Activated naive CD8-positive, alpha-beta T cell treated with anti-CD3 and anti-CD28 coated beads for 36 hours (primary cell): ENCODE results near the gene NLRX1. TPM values are rescaled to one million over a fixed set of nuclear protein-coding genes. Genes with fewer than 3 reads are reported as not detected.
"Not testable (repeated sequence)": the region's sequence is repeated elsewhere in the genome, so short reads cannot be mapped to it uniquely, and the experiment has no call there.

Experiments
- DNase-seq: peaks from one replicate; pipeline ENCODE4 v3.0.0; 2021
- H3K27ac Mint-ChIP-seq: one replicate; pipeline ENCODE4 v1.8.0; 2022; ENCODE audit warnings: mild to moderate bottlenecking, moderate library complexity, mixed read lengths
- H3K27me3 Mint-ChIP-seq: one replicate; pipeline ENCODE4 v1.8.0; 2022; ENCODE audit warnings: mild to moderate bottlenecking, mixed read lengths
- H3K36me3 Mint-ChIP-seq: one replicate; pipeline ENCODE4 v1.8.0; 2021; ENCODE audit warnings: mild to moderate bottlenecking, mixed read lengths
- H3K4me1 Mint-ChIP-seq: one replicate; pipeline ENCODE4 v1.8.0; 2021; ENCODE audit warnings: mixed read lengths
- H3K4me3 Mint-ChIP-seq: one replicate; pipeline ENCODE4 v1.8.0; 2022; ENCODE audit warnings: mild to moderate bottlenecking, moderate library complexity, mixed read lengths
- H3K9me3 Mint-ChIP-seq: one replicate; pipeline ENCODE4 v1.8.0; 2022; ENCODE audit warnings: mixed read lengths
- total RNA-seq, 2 experiments: library from RNA; stranded (reverse); gene quantifications; one replicate each; pipeline ENCODE4 v1.2.3, GENCODE V29; 2021

Gene NLRX1
- total RNA-seq, 2 experiments from 2014 or later: 19.3 to 20.7 TPM

- no peaks in the 10 kb centered on the region for H3K4me1 Mint-ChIP-seq
- H3K27ac Mint-ChIP-seq: no peak overlapping the region
- no peaks in the 10 kb centered on the region for H3K27me3 Mint-ChIP-seq
- DNase-seq: no peak
- no peak overlapping the region for H3K4me3 Mint-ChIP-seq
- no peaks in the 10 kb centered on the region for H3K36me3 Mint-ChIP-seq
- no peaks in the 10 kb centered on the region for H3K9me3 Mint-ChIP-seq
These were observed 20.4 kb downstream of the NLRX1 start for GRCh38 chr11:119188887-119189286.

DNA sequence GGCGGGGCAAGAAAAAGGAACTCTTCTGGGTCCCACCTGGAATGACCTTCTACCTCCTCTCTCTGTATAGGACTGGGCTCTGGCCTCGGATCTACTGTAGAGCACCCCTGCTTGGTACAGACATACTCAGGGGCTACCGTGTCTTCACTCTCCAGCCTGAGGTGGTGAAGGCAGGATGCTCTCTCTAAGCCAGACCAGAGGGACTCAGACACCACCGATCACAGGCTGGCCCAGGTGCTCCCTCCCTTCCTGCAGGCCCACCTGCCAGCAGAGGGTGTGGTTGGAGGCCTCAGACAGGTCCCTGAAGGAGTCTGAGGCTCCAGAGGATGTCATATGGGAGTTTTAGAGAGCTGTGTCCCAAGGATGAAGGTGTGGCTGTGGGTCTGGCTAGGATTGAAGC is 20.9 kb downstream of the NLRX1 start:
- Mint-ChIP-seq H3K9me3 (no peaks in the 10 kb centered on the region), H3K4me1 (no peaks in the 10 kb centered on the region), H3K4me3 (no peak overlapping the region), H3K36me3 (no peaks in the 10 kb centered on the region), H3K27me3 (no peaks in the 10 kb centered on the region), H3K27ac (no peak overlapping the region)
- DNase-seq: no peak

GRCh38 chr11:119190531-119190930 is 22.0 kb downstream of the NLRX1 start:
- no peak overlapping the region for H3K27ac Mint-ChIP-seq
- no peaks in the 10 kb centered on the region for H3K4me1 Mint-ChIP-seq
- no peaks in the 10 kb centered on the region for H3K9me3 Mint-ChIP-seq
- no peak for DNase-seq
- H3K27me3 Mint-ChIP-seq: no peaks in the 10 kb centered on the region
- H3K36me3 Mint-ChIP-seq: no peaks in the 10 kb centered on the region
- H3K4me3 Mint-ChIP-seq: no peak overlapping the region

DNA sequence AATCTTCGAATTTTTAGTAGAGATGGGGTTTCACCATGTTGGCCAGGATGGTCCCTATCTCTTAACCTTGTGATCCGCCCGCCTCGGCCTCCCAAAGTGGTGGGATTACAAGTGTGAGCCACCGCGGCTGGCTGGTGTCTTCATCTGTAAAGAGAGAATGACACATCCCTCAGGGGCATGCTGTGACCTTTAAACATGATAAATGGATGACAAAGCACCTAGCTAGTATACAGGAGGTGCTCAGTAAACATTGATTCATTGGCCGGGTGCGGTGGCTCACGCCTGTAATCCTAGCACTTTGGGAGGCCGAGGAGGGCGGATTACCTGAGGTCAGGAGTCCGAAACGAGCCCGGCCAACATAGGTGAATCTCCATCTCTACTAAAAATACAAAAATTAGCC is 22.7 kb downstream of the NLRX1 start:
- DNase-seq, H3K9me3 Mint-ChIP-seq: not testable (repeated sequence)

GRCh38 chr11:119192111-119192510 is 23.6 kb downstream of the NLRX1 start:
- Mint-ChIP-seq H3K27ac (no peak overlapping the region), H3K27me3 (no peaks in the 10 kb centered on the region), H3K4me3 (no peak overlapping the region), H3K4me1 (peaks cover 4% of the 10 kb centered on the region), H3K9me3 (no peaks in the 10 kb centered on the region), H3K36me3 (no peaks in the 10 kb centered on the region)
- DNase-seq: no peak

More for the DNA sequence above, 22.7 kb downstream of the NLRX1 start:
- H3K27ac Mint-ChIP-seq, H3K4me1 Mint-ChIP-seq, H3K27me3 Mint-ChIP-seq, H3K36me3 Mint-ChIP-seq, H3K4me3 Mint-ChIP-seq: not testable (repeated sequence)

DNA sequence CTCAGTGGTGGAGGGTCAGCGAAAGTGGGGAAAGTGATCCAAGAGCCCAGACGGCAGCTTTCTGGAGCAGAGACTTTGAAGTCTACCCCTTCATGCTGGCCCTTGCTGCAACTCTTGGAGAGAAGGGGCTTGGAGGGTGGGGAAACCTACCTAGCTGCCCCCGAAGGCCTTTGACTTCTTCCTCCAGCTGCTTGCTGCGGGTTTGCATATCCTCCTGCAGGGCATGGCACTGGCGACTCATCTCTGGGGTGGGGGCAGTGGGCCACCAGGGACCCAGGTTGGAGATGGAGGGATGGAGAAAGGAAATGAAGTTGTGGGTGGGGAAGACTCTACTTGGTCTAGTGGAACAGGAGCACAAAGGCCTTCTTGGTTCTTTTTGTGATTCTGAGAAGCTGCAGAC is 24.5 kb downstream of the NLRX1 start:
- Mint-ChIP-seq H3K36me3 (no peaks in the 10 kb centered on the region), H3K4me1 (peaks cover 4% of the 10 kb centered on the region), H3K4me3 (no peak overlapping the region), H3K27me3 (no peaks in the 10 kb centered on the region), H3K27ac (no peak overlapping the region), H3K9me3 (no peaks in the 10 kb centered on the region)
- DNase-seq: no peak

GRCh38 chr11:119193626-119194025 is 25.1 kb downstream of the NLRX1 start:
- no peak overlapping the region for H3K27ac Mint-ChIP-seq
- H3K4me1 Mint-ChIP-seq: peaks cover 4% of the 10 kb centered on the region
- H3K9me3 Mint-ChIP-seq: no peaks in the 10 kb centered on the region
- no peaks in the 10 kb centered on the region for H3K27me3 Mint-ChIP-seq
- H3K36me3 Mint-ChIP-seq: no peaks in the 10 kb centered on the region
- H3K4me3 Mint-ChIP-seq: no peak overlapping the region
- DNase-seq: no peak

DNA sequence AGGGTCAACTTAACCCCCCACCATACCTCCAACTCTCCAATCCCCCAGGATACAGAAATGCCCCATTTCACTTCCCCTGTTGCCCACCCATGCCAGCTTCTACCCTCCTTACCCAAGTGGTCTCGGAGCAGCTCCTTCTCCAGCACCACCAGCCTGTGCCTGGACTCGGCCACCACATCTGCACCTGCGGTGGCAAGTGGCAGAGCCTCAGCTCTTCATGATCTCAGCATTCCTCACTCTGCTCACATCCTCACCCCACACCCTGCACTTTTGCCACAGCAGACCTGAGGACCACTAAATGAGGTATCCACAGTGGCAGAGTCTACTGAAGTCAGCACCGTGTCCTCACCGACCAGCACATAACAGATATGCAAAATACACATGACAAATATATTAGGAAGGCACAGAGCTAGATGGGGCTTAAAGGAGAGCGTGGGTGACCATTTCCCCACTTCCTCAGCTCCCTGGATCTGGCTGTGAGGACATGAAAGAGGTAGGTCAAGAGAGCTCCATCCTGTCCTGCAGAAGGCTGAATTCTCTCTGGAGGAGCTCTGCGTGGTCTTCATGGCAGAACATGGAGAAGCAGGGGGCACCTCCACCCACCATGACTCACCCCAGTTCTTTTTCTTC is 26.4 kb downstream of the NLRX1 start:
- H3K4me3 Mint-ChIP-seq: no peak overlapping the region
- peaks cover 4% of the 10 kb centered on the region for H3K4me1 Mint-ChIP-seq
- H3K36me3 Mint-ChIP-seq: no peaks in the 10 kb centered on the region
- no peak for DNase-seq
- H3K9me3 Mint-ChIP-seq: no peaks in the 10 kb centered on the region
- no peak overlapping the region for H3K27ac Mint-ChIP-seq
- no peaks in the 10 kb centered on the region for H3K27me3 Mint-ChIP-seq

- no peak overlapping the region for H3K27ac Mint-ChIP-seq
- H3K4me1 Mint-ChIP-seq: peaks cover 4% of the 10 kb centered on the region
- no peak overlapping the region for H3K4me3 Mint-ChIP-seq
- no peaks in the 10 kb centered on the region for H3K36me3 Mint-ChIP-seq
- no peaks in the 10 kb centered on the region for H3K9me3 Mint-ChIP-seq
- no peaks in the 10 kb centered on the region for H3K27me3 Mint-ChIP-seq
- DNase-seq: no peak
These were observed 27.2 kb downstream of the NLRX1 start for GRCh38 chr11:119195680-119196079.

DNA sequence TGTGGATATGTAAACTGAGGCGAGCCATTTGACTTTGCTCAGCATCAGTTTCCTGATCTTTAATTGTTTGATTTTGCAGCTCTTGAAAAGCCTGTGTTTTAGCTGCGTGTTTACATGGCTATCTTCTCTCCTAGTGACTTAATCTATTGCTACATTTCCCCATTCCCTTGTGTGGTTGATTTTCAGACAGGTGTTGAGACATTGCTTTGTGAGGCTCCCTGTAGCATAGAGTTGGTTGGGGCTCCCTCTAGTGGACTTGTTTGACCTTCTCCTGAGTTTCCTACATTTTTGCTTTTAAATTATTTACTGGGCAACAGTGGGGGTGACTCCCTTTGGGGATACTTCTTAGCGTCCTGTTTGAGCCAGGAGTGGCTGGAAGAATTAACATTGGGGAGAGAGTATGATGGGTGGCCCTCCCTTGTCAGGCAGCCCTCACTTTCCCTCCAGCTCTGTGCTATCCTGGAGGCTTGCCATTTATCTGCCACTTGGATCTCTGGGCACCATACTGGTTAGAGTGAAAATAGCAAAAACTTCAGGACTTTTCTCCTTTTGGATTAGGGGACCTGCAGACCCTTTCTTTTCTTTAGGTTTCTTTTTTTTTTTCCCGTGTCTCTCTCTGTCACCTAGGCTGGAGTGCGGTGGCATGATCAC is 28.4 kb downstream of the NLRX1 start:
- Mint-ChIP-seq H3K36me3 (no peaks in the 10 kb centered on the region), H3K4me3 (no peak overlapping the region), H3K9me3 (no peaks in the 10 kb centered on the region), H3K27ac (no peak overlapping the region), H3K27me3 (no peaks in the 10 kb centered on the region), H3K4me1 (peaks cover 4% of the 10 kb centered on the region)
- DNase-seq: peak; percentile 57

GRCh38 chr11:119198925-119199324 is 30.4 kb downstream of the NLRX1 start:
- no peaks in the 10 kb centered on the region for H3K27me3 Mint-ChIP-seq
- H3K27ac Mint-ChIP-seq: no peak overlapping the region

DNA sequence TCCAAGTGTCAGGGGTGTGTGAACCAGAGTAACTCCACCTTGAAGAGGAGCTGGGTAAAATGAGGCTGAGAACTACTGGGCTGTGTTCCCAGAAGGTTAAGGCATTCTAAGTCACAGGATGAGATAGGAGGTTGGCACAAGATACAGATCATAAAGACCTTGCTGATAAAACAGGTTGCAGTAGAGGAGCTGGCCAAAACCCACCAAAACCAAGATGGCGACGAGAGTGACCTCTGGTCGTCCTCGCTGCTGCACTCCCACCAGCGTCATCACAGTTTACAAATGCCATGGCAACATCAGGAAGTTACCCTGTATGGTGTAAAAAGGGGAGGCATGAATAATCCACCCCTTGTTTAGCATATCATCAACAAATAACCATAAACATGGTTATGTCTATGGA is 32.7 kb downstream of the NLRX1 start:
- H3K27ac Mint-ChIP-seq, H3K36me3 Mint-ChIP-seq, H3K9me3 Mint-ChIP-seq, H3K27me3 Mint-ChIP-seq, DNase-seq, H3K4me3 Mint-ChIP-seq: not testable (repeated sequence)
- peaks cover 11% of the 10 kb centered on the region for H3K4me1 Mint-ChIP-seq

More at GRCh38 chr11:119198925-119199324, 30.4 kb downstream of the NLRX1 start:
- Mint-ChIP-seq H3K9me3 (no peaks in the 10 kb centered on the region), H3K4me1 (peaks cover 4% of the 10 kb centered on the region), H3K4me3 (no peak overlapping the region), H3K36me3 (no peaks in the 10 kb centered on the region)
- no peak for DNase-seq

- no peaks in the 10 kb centered on the region for H3K9me3 Mint-ChIP-seq
- no peak overlapping the region for H3K27ac Mint-ChIP-seq
- no peak overlapping the region for H3K4me3 Mint-ChIP-seq
- H3K27me3 Mint-ChIP-seq: no peaks in the 10 kb centered on the region
- no peaks in the 10 kb centered on the region for H3K36me3 Mint-ChIP-seq
- no peak for DNase-seq
- peaks cover 6% of the 10 kb centered on the region for H3K4me1 Mint-ChIP-seq
These were observed 34.0 kb downstream of the NLRX1 start for GRCh38 chr11:119202554-119202953.

DNA sequence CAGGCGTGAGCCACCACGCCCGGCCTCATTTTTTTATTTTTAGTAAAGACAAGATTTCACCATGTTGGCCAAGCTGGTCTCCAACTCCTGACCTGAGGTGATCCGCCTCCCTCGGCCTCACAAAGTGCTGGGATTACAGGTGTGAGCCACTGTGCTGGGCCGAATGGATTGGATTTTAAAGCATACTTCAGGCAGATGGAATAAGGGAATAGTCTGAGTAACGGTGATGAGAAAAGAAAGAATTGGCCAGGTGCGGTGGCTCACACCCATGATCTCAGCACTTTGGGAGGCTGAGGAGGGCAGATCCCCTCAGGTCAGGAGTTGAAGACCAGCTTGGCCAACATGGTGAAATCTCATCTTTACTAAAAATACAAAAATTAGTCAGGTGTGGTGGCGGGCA is 35.5 kb downstream of the NLRX1 start:
- Mint-ChIP-seq H3K36me3 (peaks cover 2% of the 10 kb centered on the region), H3K9me3 (no peaks in the 10 kb centered on the region), H3K4me3 (no peak overlapping the region), H3K27ac (no peak overlapping the region), H3K27me3 (no peaks in the 10 kb centered on the region), H3K4me1 (peaks cover 11% of the 10 kb centered on the region)
- DNase-seq: no peak

- DNase-seq: no peak
- no peaks in the 10 kb centered on the region for H3K27me3 Mint-ChIP-seq
- H3K36me3 Mint-ChIP-seq: peaks cover 5% of the 10 kb centered on the region
- H3K9me3 Mint-ChIP-seq: no peaks in the 10 kb centered on the region
- H3K4me3 Mint-ChIP-seq: peak overlapping the region; percentile 52
- no peak overlapping the region for H3K27ac Mint-ChIP-seq
- H3K4me1 Mint-ChIP-seq: peaks cover 19% of the 10 kb centered on the region
These were observed 36.6 kb downstream of the NLRX1 start for GRCh38 chr11:119205080-119205479.
